Measurements from ENCODE around the gene SERINC4. TPM values are rescaled to one million over a fixed set of nuclear protein-coding genes. Genes with fewer than 3 reads are reported as not detected.
"Not testable (repeated sequence)": the region's sequence is repeated elsewhere in the genome, so short reads cannot be mapped to it uniquely, and the experiment has no call there.

SERINC4 gene
- total and polyA plus RNA-seq, 2 donors (not counting 1 experiment from before 2014, with no cell fraction given): 0.32 TPM; not detected in 1

DNA sequence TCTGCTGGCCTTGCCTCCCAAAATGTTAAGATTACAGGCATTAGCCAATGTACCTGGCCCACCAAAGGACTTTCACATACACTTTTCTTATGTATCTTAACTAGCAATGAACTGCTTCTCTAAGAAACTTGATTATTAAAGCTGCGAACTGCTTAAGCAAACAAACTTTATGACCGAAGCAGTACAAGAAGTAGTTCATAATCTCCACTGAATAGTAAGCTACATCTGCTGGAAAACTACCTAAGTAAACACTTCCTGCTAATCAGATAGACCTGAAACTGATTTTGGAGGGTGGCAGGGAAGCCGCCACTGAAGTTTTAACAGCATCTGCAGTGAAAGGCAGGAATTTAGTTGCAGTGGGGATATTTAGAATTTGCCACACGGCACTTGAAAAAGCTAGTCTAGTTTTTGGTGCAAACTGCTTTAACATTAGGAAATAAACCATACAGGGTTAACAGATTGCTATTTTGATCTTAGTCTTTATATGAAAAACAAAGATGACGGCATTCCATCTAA is 8.5 kb upstream of the SERINC4 start:
- ATAC-seq (ENCODE audit: low read depth): no peak
- ChIA-PET CTCF (interaction anchor here (0.8 to 2.2 kb wide), 10 partner anchors 8 to 54 kb away, joined by 3 to 16 read pairs (median 6); partner anchors contain the start of genes ELL3, HYPK, MFAP1 and SERINC4), POLR2A (interaction anchor here (0.7 to 2.0 kb wide), 8 partner anchors 8 to 59 kb away, joined by 3 to 15 read pairs (median 6); partner anchors contain the start of genes ELL3, HYPK, MFAP1 and SERF2)
- H3K27me3 Mint-ChIP-seq: no peaks in the 10 kb centered on the region
- no peaks in the 10 kb centered on the region for H3K9me3 Mint-ChIP-seq (ENCODE audit: insufficient read depth)
- TF ChIP-seq, protein P1, sequence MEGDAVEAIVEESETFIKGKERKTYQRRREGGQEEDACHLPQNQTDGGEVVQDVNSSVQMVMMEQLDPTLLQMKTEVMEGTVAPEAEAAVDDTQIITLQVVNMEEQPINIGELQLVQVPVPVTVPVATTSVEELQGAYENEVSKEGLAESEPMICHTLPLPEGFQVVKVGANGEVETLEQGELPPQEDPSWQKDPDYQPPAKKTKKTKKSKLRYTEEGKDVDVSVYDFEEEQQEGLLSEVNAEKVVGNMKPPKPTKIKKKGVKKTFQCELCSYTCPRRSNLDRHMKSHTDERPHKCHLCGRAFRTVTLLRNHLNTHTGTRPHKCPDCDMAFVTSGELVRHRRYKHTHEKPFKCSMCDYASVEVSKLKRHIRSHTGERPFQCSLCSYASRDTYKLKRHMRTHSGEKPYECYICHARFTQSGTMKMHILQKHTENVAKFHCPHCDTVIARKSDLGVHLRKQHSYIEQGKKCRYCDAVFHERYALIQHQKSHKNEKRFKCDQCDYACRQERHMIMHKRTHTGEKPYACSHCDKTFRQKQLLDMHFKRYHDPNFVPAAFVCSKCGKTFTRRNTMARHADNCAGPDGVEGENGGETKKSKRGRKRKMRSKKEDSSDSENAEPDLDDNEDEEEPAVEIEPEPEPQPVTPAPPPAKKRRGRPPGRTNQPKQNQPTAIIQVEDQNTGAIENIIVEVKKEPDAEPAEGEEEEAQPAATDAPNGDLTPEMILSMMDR (IDR thresholded peaks at IDR 0.05): no peak
- no peak for TF ChIP-seq EZH2 (IDR thresholded peaks at IDR 0.05; ENCODE audit: borderline replicate concordance, insufficient read depth, low read depth, low read length, poor library complexity, severe bottlenecking)
- Histone ChIP-seq H3K9ac (ENCODE audit: low read length) (peak overlapping the region; percentile 40), H3K4me1 (ENCODE audit: control insufficient read depth in 2 of 2, insufficient read depth in 2 of 2, low read length in 2 of 2) (peaks cover 28 to 31% of the 10 kb centered on the region in 2 donors), H3K27ac (ENCODE audit: low read length in 2 of 2) (peak overlapping the region; percentile 84 to 93), H3K4me3 (ENCODE audit: control extremely low read depth in 1 of 5, extremely low read depth in 1 of 5, insufficient read depth in 1 of 5, low read depth in 2 of 5, low read length in 4 of 5) (peak overlapping the region in 1 of 5 experiments; percentile 17), H3K79me2 (ENCODE audit: control insufficient read depth, insufficient read depth, low read length) (no peaks in the 10 kb centered on the region), H2AFZ (ENCODE audit: insufficient read depth, low read depth, low read length, poor library complexity, severe bottlenecking) (no peak overlapping the region), H3K36me3 (replicated peaks in 1 of 2; ENCODE audit: control extremely low read depth in 1 of 2, control insufficient read depth in 1 of 2, extremely low read depth in 1 of 2, insufficient read depth in 2 of 2, low read length in 1 of 2) (peaks cover 3 to 62% of the 10 kb centered on the region in 2 experiments), H3K4me2 (replicated peaks; ENCODE audit: low read depth, low read length, poor library complexity, severe bottlenecking) (peak overlapping the region; percentile 58), H3K27me3 (replicated peaks in 1 of 4; ENCODE audit: control extremely low read depth in 1 of 4, control insufficient read depth in 3 of 4, insufficient read depth in 4 of 4, low read length in 3 of 4) (no peaks in the 10 kb centered on the region), H3K9me3 (ENCODE audit: control extremely low read depth in 1 of 3, control insufficient read depth in 2 of 3, insufficient read depth in 1 of 3, low read length in 2 of 3) (no peaks in the 10 kb centered on the region), H4K20me1 (ENCODE audit: control insufficient read depth, insufficient read depth, low read length, poor library complexity, severe bottlenecking) (peaks cover 6% of the 10 kb centered on the region)
- 71% methylated on average over 1 of the region's 5 CpGs for WGBS (ENCODE audit: insufficient coverage)
- peak overlapping the region; percentile 68 for H3K4me3 Mint-ChIP-seq
- peaks cover 25% of the 10 kb centered on the region for H3K4me1 Mint-ChIP-seq
- H3K27ac Mint-ChIP-seq: peak overlapping the region; percentile 95
- peak; percentile 44 for DNase-seq
- intact Hi-C loops (cut with micrococcal nuclease): loop anchor here (5.0 kb wide), 1 partner anchor 61 kb away; the partner anchor contains the start of gene PDIA3

DNA sequence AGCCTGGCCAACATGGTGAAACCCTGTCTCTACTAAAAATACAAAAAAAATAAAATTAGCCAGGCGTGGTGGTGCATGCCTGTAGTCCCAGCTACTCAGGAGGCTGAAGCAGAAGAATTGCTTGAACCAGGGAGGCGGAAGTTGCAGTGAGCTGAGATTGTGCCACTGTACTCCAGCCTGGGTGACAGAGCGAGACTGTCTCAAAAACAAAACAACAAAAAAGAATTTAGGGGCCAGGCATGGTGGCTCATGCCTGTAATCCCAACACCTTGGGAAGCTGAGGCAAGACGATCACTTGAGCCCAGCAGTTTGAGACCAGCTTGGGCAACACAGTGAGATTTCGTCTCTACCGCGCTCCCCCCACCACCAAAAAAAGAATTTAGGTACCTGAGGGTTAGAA is 2.7 kb upstream of the SERINC4 start:
- H3K27ac ChIP-seq (ENCODE audit: low read length in 2 of 2); H3K27me3 ChIP-seq (replicated peaks in 1 of 4; ENCODE audit: control extremely low read depth in 1 of 4, control insufficient read depth in 3 of 4, insufficient read depth in 4 of 4, low read length in 3 of 4); POLR2A ChIA-PET; H2AFZ ChIP-seq (ENCODE audit: insufficient read depth, low read depth, low read length, poor library complexity, severe bottlenecking); H3K4me3 Mint-ChIP-seq; H3K4me2 ChIP-seq (replicated peaks; ENCODE audit: low read depth, low read length, poor library complexity, severe bottlenecking); ATAC-seq (ENCODE audit: low read depth); CTCF ChIA-PET; H3K9me3 ChIP-seq (ENCODE audit: control extremely low read depth in 1 of 3, control insufficient read depth in 2 of 3, insufficient read depth in 1 of 3, low read length in 2 of 3); H4K20me1 ChIP-seq (ENCODE audit: control insufficient read depth, insufficient read depth, low read length, poor library complexity, severe bottlenecking); DNase-seq; H3K27me3 Mint-ChIP-seq; H3K9me3 Mint-ChIP-seq (ENCODE audit: insufficient read depth); H3K9ac ChIP-seq (ENCODE audit: low read length); H3K4me3 ChIP-seq (ENCODE audit: control extremely low read depth in 1 of 5, extremely low read depth in 1 of 5, insufficient read depth in 1 of 5, low read depth in 2 of 5, low read length in 4 of 5); H3K27ac Mint-ChIP-seq: not testable (repeated sequence)
- Histone ChIP-seq H3K4me1 (ENCODE audit: control insufficient read depth in 2 of 2, insufficient read depth in 2 of 2, low read length in 2 of 2) (peaks cover 16 to 28% of the 10 kb centered on the region in 2 donors), H3K79me2 (ENCODE audit: control insufficient read depth, insufficient read depth, low read length) (peaks cover 28% of the 10 kb centered on the region), H3K36me3 (replicated peaks in 1 of 2; ENCODE audit: control extremely low read depth in 1 of 2, control insufficient read depth in 1 of 2, extremely low read depth in 1 of 2, insufficient read depth in 2 of 2, low read length in 1 of 2) (peaks cover 0 to 45% of the 10 kb centered on the region in 2 experiments)
- intact Hi-C loops (cut with micrococcal nuclease): loop anchor here (5.0 kb wide), 1 partner anchor 35 kb away; no protein-coding TSS in a partner anchor
- H3K4me1 Mint-ChIP-seq: peaks cover 37% of the 10 kb centered on the region
- WGBS (ENCODE audit: insufficient coverage): 100% methylated on average over 4 of the region's 7 CpGs
